Measurements from ENCODE around the gene CPHXL2. TPM values are rescaled to one million over a fixed set of nuclear protein-coding genes. Genes with fewer than 3 reads are reported as not detected.
A peak's percentile ranks its signal among the peaks of the same experiment; 100 is the strongest.

Gene CPHXL2
- total and polyA plus RNA-seq, 12 donors: not detected

- Histone ChIP-seq H3K27ac (no peak overlapping the region), H3K9me3 (no peaks in the 10 kb centered on the region), H3K4me1 (no peaks in the 10 kb centered on the region), H3K27me3 (no peaks in the 10 kb centered on the region), H3K4me3 (no peak overlapping the region), H3K36me3 (no peaks in the 10 kb centered on the region)
- no peak for ATAC-seq
- no peak for DNase-seq
- intact Hi-C loops (cut with DNase I): no loop called here
- TF ChIP-seq CTCF (IDR thresholded peaks at IDR 0.05): no peak
- 93 to 96% methylated on average over 5 of the region's 5 CpGs for WGBS, 2 donors
Observed at GRCh38 chr16:75697571-75697970, 20.8 kb upstream of the CPHXL2 start.

GRCh38 chr16:75695708-75696107 lies 18.9 kb upstream of the CPHXL2 start:
- Histone ChIP-seq H3K36me3 (no peaks in the 10 kb centered on the region), H3K27me3 (no peaks in the 10 kb centered on the region), H3K9me3 (no peaks in the 10 kb centered on the region), H3K4me3 (no peak overlapping the region), H3K4me1 (no peaks in the 10 kb centered on the region), H3K27ac (no peak overlapping the region)
- intact Hi-C loops (cut with DNase I): no loop called here
- no peak for TF ChIP-seq CTCF (IDR thresholded peaks at IDR 0.05)
- ATAC-seq (no peak), DNase-seq (no peak)
- 82 to 86% methylated on average over 6 of the region's 6 CpGs for WGBS, 2 donors

GRCh38 chr16:75687361-75687760 lies 10.6 kb upstream of the CPHXL2 start:
- intact Hi-C loops (cut with DNase I): loop anchor here in 1 of 10 donors (10.0 kb wide), 1 partner anchor 1257 kb away; no protein-coding TSS in a partner anchor
- H3K9me3 ChIP-seq: peaks cover 0 to 5% (median 0%) of the 10 kb centered on the region in 11 donors
- TF ChIP-seq CTCF (IDR thresholded peaks at IDR 0.05): no peak
- H3K27me3 ChIP-seq: no peaks in the 10 kb centered on the region
- no peaks in the 10 kb centered on the region for H3K36me3 ChIP-seq
- ATAC-seq (peak in 3 of 8 donors; percentile 63 to 69 (median 65)), DNase-seq (no peak)
- no peak overlapping the region for H3K27ac ChIP-seq
- H3K4me1 ChIP-seq: peaks cover 0 to 5% (median 0%) of the 10 kb centered on the region in 9 donors
- no peak overlapping the region for H3K4me3 ChIP-seq

DNA sequence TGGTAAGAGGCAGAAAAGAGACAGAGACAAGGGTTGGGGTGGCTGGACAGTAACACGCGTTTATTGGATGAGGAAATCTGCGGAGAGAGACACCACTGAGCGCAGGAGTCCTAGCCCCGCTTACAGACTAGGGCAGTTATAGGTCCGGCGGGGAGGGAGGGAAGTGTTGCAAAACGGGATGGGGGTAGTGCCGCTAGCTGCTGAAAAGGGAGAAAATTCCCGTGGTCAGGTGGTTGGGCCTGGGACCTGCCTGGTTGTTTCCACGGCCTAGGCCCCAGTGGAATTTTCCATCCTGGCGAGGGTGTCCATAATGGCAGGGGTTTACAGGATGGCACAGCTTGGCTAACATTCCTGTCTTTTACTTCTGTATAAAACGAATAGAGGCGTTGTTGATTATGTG lies 5.5 kb upstream of the CPHXL2 start:
- intact Hi-C loops (cut with DNase I): loop anchor here in 1 of 10 donors (10.0 kb wide), 1 partner anchor 1262 kb away; no protein-coding TSS in a partner anchor
- no peak for DNase-seq
- Histone ChIP-seq H3K27me3 (no peaks in the 10 kb centered on the region), H3K36me3 (no peaks in the 10 kb centered on the region), H3K27ac (no peak overlapping the region), H3K4me1 (peaks cover 0 to 11% (median 0%) of the 10 kb centered on the region in 9 donors), H3K4me3 (no peak overlapping the region), H3K9me3 (peaks cover 0 to 5% (median 0%) of the 10 kb centered on the region in 11 donors)
- WGBS, 2 donors: 88 to 91% methylated on average over 14 of the region's 14 CpGs
- no peak for TF ChIP-seq CTCF (IDR thresholded peaks at IDR 0.05)
- ATAC-seq: no peak

Data from heart right ventricle (tissue), 16 donors.